GM11168 (cell line): ENCODE results near the gene F9.
"Not testable (repeated sequence)": the region's sequence is repeated elsewhere in the genome, so short reads cannot be mapped to it uniquely, and the experiment has no call there.

Experiments
- in situ Hi-C: fragments of 300-500 bp; cut with MboI; formaldehyde crosslinking; loops from one replicate; pipeline ENCODE4 v1.12.0; 2022; ENCODE audit warnings: low sequenced_read_pairs; ENCODE audit not compliant: unreplicated experiment

Gene F9

DNA sequence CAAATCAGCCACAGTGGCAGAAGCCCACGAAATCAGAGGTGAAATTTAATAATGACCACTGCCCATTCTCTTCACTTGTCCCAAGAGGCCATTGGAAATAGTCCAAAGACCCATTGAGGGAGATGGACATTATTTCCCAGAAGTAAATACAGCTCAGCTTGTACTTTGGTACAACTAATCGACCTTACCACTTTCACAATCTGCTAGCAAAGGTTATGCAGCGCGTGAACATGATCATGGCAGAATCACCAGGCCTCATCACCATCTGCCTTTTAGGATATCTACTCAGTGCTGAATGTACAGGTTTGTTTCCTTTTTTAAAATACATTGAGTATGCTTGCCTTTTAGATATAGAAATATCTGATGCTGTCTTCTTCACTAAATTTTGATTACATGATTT is at the start of gene F9:
F9 (plus strand) TSS at position 190 of the 400 bp plus-strand sequence; CDS start at position 216, 26 bp downstream.
- in situ Hi-C loops = no loop called here

DNA sequence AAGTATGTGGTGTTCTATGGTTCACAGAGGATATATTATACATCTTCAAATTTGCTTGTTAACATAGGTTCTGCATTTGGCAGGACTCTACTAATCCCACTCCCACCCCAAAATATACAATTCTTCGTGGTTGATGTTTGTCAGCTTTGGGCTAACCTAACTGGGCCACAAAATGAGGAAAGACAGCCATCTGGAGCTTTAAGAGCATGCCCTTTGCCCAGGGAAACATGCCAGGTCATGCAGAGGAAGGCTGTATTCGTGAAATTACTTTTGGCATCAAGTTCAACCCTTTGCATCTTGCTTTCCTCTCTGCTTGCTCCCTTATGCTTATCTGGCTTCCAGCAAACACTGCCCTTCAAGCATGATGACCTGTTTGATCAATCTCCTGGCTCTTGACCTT is 46.8 kb upstream of the F9 start:
- in situ Hi-C loops = no loop called here

DNA sequence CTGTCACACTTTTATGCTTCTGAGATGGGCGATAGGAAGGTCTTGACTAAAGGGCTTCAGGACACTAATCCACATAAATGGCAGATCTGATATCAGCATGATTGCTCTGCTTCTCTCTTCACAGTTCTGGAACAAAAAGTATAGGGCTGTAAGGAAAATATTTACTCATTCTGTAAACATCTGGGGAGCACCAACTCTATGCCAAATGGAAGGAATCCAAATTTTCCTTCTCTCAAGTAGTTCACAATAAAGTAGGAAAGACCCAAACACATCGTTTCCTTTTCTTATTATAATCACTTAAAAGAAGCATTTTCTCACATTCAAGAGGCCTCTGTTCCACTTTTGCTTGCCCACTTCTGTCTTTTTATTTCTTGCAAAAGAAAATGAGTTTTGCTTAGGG is 45.9 kb upstream of the F9 start:
- in situ Hi-C loops = no loop called here

DNA sequence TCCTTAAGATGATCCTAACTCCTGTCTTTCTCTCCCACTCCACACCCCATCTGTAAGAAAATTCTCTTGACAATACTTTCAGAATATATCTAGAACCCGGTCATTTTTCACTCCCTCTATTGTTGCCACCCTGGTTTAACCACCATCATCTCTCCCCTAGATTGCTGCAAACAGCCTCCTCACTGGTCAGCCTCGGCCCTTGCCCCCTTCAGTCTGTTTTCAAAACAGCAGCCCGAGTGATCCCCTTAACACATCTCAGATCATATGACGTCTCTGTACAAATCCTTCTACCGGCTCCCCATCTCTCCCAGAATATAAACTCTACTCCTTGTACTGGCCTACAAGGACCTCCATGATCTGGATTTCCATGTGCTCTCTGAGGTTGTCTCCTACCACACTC is 35.2 kb upstream of the F9 start:
- in situ Hi-C loops = no loop called here

DNA sequence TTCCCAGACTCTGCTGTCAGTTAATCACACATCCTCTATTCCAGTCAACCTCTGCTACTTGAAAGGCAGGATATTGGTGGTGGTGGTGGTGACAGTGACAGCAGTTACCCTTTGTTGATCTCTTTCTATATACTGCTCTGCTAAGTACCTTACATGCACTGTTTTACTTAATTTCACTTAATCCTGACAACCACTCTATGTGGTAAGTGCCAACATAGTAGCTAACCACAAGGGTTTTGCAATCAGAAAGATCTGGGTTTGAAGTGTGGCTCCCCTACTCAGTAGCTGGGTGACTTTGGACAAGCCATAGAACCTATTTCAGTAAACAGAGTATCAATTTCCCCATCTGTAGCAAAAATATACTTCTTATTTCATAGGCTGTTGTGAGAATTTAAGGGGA is 24.2 kb upstream of the F9 start:
- in situ Hi-C loops = no loop called here

DNA sequence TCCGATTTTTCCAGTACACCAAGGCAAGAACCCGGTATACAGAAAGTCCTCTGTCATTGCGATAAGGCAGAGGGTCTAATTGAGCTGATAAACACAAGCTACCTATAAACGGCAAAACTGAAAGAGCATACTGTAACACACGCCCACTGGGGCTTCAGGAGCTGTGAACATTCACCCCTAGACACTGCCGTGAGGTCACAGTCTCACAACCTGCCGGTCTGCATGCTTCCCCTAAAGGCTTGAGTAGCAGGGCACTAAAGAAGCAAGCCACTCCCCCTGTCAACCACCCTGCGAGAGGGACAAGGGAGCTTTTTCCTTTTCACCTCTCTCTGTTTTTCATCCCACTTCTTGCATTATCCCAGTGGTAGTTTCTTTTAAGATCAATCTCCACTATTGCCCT is 22.4 kb upstream of the F9 start:
- in situ Hi-C loops = no loop called here

DNA sequence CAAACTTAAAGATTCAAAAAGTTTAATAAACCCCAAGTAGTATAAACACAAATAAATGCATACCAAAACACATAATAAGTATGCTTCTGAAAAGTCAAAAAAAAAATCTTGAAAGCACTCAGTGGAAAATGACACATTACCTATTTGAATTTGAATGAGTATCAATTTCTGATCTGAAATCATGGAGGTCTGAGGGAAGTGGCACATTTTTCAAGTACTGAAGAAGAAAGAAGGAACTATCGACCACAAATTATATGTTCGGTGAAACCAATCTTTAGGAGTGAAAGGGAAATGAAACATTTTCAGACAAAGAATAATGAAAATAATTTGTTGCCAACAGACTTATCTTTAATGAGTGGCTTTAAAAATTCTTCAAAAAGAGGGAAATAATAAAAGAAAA is 12.1 kb upstream of the F9 start:
- in situ Hi-C loops = no loop called here

DNA sequence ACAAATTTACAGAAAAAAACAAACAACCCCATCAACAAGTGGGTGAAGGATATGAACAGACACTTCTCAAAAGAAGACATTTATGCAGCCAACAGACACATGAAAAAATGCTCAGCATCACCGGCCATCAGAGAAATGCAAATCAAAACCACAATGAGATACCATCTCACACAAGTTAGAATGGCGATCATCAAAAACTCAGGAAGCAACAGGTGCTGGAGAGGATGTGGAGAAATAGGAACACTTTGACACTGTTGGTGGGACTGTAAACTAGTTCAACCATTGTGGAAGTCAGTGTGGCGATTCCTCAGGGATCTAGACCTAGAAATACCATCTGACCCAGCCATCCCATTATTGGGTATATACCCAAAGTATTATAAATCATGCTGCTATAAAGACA is 1.7 kb upstream of the F9 start:
- in situ Hi-C loops = not testable (repeated sequence)

DNA sequence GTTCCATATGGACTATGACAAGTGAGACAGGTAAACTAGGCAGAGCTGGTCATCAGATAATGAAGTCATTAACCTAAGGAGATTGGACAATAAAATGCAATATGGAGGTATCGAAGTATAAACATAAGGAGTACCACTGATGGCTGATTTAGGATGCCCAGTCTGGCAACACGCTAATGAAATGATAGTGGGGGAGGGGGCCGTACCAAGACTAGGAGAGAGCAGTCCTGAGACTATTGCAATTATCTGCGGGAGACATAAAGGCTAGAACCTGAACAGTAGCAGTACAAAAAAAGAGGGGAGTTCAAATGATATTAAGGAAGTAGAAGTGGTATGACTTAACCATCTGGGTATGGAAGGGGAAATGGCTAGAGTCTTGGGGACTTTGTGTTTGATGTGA is 2.3 kb downstream of the F9 start:
- in situ Hi-C loops = no loop called here

DNA sequence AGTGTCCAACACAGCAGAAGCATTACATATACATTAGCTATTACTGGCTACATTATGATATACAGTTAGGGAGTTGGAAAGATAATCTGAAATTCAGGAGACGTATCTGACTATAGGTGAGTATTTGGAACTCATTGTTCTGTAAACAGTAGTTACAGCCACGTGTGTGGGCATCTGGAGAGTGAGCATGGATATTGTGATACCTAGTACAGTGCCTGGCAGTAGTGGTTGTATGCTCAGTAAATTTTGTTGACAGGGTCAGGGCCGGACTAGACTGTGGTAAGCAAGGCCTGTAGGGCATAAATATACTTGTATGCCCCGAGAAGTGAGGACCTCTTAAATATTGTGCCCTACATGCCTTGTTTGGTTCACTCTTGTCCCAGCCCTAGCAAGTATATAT is 2.9 kb downstream of the F9 start:
- in situ Hi-C loops = no loop called here

DNA sequence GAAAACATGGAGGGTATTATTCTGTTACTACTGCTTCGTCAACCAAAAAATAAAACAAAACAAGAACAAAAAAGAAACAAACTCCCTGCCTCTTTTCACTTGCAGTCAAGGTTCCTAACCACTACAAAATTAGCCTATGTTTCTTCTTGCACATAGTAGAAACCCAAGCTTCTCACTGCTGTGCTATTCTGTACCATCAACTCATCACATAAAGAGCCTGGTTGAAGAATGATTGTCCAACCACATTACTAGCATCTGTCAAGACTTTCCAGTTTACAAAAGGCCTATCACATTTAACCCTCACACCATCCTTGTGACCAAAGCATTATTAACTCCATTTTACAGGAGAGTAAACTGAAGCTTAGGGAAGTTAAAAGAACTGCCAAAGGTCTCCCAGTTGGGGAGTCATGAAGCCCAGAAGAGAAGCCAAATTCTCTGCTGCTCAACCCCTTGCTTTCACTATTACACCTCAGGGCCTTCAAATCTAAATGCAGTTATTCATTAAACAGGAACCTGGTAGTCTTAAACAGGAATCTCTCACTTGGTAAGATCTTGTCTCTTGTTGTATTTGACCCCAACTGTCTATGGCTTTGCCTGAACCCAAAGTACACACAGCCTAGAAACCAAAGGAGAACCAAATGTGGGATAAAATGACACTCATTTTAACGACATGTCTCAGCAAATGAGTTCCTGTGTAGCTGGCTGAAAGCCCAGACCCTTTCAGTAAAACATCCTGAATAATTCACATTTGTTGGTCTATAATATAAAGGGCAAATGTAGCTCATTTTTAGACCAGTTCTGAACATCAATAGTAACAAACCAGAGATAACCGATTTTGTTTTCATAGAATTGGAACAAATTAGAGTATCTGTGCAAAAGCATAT is 8.6 kb downstream of the F9 start:
- in situ Hi-C loops = no loop called here

DNA sequence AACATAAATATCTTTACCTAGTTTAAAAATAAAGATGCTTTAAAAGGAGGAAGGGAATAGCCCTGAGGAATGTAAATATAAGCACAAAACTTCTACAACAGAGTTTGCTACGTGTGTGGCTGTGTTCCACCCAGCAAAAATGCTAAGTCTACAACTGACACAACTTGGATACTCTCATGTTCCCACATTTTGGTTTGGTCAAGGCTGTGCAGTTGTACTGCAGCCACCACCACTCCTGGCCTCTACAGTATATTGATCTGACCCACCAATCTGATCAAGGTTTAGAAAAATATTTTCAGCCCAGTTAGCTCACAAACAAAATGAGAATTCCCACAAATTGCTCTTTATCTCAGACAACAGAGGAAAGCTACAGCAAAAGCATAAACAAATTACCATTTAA is 12.1 kb downstream of the F9 start:
- in situ Hi-C loops = no loop called here

DNA sequence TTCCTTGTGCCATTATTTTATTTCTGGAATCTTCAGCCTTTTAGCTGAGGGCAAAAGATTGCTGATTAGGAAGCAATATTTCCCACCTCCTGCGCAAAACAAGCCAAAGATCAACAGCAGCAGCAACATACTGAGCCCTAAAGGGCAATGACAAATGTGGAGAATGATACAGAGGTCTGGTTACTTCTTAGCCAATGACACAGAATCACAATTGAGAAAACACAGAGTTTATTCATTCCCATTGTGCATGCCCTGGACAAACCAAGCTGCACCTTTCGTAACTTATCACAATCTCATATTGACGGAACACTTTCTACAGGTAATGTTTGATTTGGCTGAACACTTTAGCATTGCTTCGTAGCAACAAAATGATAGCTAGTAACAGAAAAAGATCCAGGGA is 13.4 kb downstream of the F9 start:
- in situ Hi-C loops = no loop called here

DNA sequence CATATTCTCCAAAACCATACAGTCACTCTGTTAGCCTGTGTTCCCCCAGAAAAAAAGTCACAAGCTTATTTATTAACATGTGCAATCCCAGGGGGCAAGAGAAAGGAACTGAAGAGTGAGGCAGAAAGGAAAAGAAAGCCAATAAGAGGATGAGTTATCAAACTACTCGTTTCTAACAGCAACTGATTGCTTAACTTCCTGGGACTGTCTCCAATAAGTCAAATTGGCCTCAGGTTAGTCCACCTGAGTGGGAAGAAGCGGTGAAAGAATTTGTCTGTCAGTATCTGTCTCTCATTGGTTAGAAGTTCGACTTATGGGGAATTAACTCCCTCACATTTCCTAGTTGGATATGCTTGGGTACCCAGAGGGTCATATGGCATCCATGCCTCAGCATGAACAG is 14.1 kb downstream of the F9 start:
- in situ Hi-C loops = no loop called here

DNA sequence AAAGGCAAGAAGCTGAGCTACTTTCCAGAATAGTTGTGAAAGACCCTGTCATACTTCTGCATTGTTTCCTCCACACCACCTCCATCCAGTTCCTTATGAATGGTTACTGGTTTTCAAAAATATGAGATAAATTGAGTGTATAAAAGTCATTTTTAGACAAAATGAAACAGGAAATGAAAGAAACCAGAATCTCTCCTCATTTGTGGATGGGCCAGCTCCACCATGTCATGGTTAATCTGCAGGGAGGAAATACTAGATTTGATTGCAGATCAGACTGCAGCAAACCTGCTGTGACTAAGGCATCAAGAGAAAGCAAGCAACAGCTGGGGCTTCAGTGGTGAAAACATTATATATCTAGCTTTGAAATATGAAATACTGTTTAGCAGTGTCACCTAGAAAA is 23.8 kb downstream of the F9 start:
- in situ Hi-C loops = loop anchor here (10.0 to 25.0 kb wide), 2 partner anchors 390 to 792 kb away; no protein-coding TSS in a partner anchor

DNA sequence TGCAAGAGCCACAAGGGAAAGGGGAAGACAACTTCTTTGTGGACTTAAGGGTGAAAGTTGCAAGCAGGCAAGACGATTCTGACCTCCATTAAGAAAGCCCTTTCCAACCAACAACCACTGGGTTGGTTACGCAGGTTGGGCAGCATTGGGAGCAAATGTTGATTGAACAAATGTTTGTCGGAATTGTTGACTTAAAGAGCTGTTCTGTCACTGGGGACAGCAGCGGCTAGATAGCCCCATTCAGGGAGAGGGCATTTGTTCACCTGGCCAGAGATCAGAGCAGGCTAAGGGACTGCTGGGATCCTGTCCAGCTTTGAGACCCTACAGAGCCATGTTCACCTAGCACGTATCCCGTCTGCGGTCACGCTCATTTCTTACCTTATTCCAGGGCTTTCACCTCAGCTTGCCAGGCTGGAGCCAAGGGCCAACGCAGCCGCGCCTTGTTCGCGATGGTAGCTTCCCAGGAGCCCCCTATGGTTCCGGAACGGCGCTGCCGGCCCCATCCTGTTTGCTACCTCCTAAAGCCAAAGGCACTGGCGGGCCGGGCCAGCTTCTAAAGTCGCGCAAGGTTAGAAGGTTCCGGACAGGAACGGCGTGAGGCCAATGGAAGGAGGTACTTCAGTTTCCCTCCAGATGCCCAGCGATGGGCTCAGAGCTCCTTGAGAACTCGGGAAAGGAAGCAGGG is 24.6 kb downstream of the F9 start:
- in situ Hi-C loops = loop anchor here (10.0 to 25.0 kb wide), 2 partner anchors 390 to 793 kb away; no protein-coding TSS in a partner anchor

DNA sequence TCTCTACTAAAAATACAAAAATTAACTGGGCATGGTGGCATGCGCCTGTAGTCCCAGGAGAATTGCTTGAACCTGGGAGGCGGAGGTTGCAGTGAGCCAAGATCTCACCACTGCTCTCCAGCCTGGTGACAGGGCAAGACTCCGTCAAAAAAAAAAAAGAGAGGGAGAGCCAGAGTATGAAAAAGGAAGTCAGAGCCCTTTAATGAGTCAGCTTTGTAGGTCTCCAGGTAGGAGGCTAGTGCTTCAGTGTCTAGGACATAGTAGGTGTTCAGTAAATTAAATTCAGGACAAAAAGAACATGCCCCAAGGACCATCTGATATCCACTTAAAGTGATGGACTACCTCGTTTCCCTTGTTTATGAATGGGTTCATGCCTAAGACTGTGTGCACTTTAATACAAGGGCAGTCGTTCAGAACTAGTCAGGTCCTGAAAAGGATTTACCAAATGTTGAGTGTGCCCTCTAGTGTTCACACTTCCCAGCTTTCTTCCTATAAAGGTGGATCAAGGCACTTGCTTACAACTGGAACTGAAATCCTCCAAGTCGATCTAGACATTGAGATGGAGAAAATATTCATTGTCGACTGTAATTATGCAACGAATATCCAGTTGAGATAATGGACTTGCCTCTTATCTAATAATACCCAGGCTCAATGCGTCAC is 29.0 kb downstream of the F9 start:
- in situ Hi-C loops = loop anchor here (10.0 to 25.0 kb wide), 2 partner anchors 385 to 797 kb away; no protein-coding TSS in a partner anchor

DNA sequence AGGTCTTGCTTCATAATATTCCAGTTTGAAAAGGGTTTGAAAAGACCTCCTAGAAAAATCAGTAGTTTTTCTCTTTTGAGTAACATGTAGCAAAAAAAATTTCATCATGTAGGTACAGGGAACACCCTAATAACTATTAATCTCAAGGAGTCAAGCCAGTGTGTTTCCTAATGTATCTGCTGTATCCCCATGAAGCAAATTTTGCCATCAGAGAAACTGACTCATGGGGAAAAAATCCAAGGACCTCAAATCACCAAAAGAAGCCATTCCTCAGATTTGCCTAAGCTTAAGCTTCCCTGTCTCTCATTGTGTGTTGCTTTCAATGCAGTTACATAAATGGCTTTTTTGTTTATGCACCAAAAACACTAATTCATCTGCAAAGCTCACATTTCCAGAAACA is 29.7 kb downstream of the F9 start:
- in situ Hi-C loops = loop anchor here (25.0 kb wide), 1 partner anchor 798 kb away; no protein-coding TSS in a partner anchor

DNA sequence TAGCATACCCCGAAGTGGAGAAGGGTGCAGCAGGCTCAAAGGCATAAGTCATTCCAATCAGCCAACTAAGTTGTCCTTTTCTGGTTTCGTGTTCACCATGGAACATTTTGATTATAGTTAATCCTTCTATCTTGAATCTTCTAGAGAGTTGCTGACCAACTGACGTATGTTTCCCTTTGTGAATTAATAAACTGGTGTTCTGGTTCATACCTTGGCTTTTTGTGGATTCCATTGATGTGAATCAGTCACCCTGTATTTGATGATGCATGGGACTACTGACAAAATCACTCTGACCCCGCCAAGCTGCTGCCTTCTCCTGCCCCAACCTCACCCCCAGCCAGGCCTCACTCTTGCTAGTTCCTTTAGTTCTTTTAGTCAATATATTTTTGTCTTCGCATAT is 32.7 kb downstream of the F9 start:
- in situ Hi-C loops = loop anchor here (25.0 kb wide), 1 partner anchor 801 kb away; no protein-coding TSS in a partner anchor

DNA sequence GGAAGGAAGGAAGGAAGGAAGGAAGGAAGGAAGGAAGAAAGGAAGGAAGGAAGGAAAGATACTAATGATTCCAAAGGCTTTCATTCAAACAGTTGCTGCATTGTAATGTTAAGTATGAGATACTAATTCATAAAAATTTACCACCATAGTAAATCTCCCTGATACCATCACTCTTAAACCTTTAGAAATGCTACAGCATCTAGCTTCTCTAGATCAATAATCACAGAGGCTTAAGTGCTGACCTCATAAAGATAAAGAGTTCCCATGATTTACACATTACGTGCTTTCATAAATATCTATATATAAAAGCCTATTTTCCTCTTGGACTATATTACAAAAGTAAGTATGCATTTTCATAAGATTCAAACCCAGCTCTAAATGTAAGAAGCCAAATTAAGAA is 36.4 kb downstream of the F9 start:
- in situ Hi-C loops = loop anchor here (25.0 kb wide), 1 partner anchor 805 kb away; no protein-coding TSS in a partner anchor

DNA sequence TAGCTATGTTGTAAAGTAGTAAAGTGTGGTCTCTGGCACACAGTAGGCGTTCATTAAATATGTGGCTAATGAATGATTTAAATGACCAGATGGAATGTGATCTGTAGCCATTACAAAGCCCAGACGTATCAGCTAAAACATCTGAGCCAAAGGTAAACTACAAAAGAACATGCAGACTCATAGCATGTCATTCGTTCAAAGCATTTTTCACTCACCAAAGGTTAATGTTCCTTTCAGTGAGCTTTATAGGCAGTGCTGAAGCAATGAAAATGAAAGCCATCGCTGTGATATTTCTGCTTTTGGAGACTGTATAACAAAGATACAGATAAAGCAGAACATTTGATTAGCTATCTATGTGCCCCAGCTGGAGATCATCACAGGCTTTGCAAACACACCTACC is 50.5 kb downstream of the F9 start:
- in situ Hi-C loops = no loop called here
